ENCODE results near the gene BCL2L12. TPM values are rescaled to one million over a fixed set of nuclear protein-coding genes. Genes with fewer than 3 reads are reported as not detected.

BCL2L12 gene
- total and polyA plus RNA-seq, 2 experiments from 2014 or later = 41.3 to 59.4 TPM

DNA sequence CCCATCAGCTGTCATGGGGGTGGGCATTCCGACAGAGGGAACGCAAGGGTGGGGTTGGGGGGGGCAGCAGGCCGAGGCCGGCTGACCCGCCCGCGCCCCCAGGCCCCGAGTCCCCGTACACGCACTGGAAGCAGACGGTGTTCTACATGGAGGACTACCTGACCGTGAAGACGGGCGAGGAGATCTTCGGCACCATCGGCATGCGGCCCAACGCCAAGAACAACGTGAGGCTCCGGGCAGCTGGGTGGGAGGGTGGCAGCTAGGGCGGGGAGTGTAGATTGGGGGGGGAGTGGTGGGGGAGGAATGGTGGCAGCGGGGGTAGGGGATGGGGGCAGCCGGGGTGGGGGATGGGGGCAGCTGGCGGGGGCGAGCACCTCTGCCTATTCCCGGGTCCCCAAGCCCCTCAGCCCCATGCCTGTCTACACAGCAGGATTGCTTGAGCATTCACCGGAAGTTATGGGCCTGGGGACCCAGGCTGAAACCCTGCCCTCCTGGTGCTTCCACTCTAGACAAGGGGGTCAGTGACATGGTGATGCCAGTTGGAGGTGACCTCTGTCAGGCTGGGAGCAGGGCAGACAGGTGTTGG lies 20.9 kb downstream of the BCL2L12 start:
- H3K36me3 ChIP-seq = peaks cover 35% of the 10 kb centered on the region
- peaks cover 1% of the 10 kb centered on the region for H3K4me1 ChIP-seq (ENCODE audit: low read depth)
- TF ChIP-seq, protein P1, sequence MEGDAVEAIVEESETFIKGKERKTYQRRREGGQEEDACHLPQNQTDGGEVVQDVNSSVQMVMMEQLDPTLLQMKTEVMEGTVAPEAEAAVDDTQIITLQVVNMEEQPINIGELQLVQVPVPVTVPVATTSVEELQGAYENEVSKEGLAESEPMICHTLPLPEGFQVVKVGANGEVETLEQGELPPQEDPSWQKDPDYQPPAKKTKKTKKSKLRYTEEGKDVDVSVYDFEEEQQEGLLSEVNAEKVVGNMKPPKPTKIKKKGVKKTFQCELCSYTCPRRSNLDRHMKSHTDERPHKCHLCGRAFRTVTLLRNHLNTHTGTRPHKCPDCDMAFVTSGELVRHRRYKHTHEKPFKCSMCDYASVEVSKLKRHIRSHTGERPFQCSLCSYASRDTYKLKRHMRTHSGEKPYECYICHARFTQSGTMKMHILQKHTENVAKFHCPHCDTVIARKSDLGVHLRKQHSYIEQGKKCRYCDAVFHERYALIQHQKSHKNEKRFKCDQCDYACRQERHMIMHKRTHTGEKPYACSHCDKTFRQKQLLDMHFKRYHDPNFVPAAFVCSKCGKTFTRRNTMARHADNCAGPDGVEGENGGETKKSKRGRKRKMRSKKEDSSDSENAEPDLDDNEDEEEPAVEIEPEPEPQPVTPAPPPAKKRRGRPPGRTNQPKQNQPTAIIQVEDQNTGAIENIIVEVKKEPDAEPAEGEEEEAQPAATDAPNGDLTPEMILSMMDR (IDR thresholded peaks at IDR 0.05; ENCODE audit: low read depth, low read length) = no peak
- H3K27ac ChIP-seq = no peak overlapping the region
- no peak overlapping the region for H3K4me3 ChIP-seq
- no peaks in the 10 kb centered on the region for H3K27me3 ChIP-seq
- no peaks in the 10 kb centered on the region for H3K9me3 ChIP-seq (ENCODE audit: low read depth)
- no peak for DNase-seq (ENCODE audit: low read depth in 1 of 2, low spot score in 1 of 2)

DNA sequence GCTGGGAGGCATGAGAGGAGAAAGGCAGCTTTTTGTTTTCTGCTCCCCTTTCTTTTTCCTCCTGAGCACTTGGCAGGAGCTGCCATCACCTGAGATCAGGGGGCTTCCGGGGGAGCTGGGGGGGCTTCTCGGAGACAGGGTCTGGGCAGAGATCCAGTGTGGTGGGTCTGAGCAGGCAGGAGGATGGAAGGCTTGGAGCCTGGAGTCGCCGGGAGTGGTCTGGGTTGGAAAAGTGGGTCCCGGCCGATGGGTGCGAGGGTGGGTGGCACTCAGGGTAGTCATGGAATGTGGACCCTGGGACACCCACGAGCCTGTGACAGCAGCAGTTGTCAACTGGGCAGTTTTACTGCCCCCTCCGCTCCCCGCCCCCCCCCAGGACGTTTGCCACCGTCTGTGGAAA lies 21.4 kb downstream of the BCL2L12 start:
- no peak for DNase-seq (ENCODE audit: low read depth in 1 of 2, low spot score in 1 of 2)
- TF ChIP-seq, protein P1 (IDR thresholded peaks at IDR 0.05; ENCODE audit: low read depth, low read length) = no peak
- H3K27me3 ChIP-seq = no peaks in the 10 kb centered on the region
- peaks cover 31% of the 10 kb centered on the region for H3K36me3 ChIP-seq
- no peaks in the 10 kb centered on the region for H3K9me3 ChIP-seq (ENCODE audit: low read depth)
- H3K4me1 ChIP-seq (ENCODE audit: low read depth) = peaks cover 4% of the 10 kb centered on the region
- H3K27ac ChIP-seq = no peak overlapping the region
- no peak overlapping the region for H3K4me3 ChIP-seq

DNA sequence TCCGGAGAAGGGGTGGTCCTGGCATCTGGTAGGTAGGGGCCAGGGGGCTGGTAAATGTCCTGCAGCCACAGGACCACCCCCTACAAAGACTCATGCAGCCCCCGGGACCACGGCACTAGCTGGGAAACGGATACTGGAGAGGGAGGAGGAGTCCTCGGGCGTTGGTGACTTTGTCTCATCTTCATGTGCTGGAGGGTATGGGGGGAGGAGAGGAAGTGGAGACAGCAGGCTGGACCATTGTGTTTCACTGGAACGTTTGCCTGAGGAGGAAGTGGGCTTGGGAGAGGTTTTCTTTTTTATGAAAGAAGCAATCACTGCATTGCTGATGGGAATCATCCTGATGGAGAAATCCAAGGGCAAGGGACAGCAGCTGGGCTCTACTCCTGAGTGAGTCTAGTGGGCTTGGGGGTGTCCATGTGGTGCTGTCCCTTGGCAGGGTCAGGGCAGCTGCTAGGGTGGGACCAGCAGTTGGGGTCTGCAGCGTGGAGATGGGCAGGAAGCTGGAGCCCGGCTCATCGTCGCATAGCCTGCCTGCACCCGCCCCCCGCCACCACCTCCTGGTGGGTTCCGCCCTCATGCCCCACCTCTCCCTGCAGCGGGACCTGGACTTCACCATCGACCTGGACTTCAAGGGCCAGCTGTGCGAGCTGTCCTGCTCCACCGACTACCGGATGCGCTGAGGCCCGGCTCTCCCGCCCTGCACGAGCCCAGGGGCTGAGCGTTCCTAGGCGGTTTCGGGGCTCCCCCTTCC lies 22.0 kb downstream of the BCL2L12 start:
- no peaks in the 10 kb centered on the region for H3K27me3 ChIP-seq
- no peak overlapping the region for H3K4me3 ChIP-seq
- H3K36me3 ChIP-seq = peaks cover 28% of the 10 kb centered on the region
- no peak overlapping the region for H3K27ac ChIP-seq
- H3K9me3 ChIP-seq (ENCODE audit: low read depth) = no peaks in the 10 kb centered on the region
- H3K4me1 ChIP-seq (ENCODE audit: low read depth) = peaks cover 4% of the 10 kb centered on the region
- no peak for DNase-seq (ENCODE audit: low read depth in 1 of 2, low spot score in 1 of 2)
- TF ChIP-seq, protein P1 (IDR thresholded peaks at IDR 0.05; ENCODE audit: low read depth, low read length) = no peak

DNA sequence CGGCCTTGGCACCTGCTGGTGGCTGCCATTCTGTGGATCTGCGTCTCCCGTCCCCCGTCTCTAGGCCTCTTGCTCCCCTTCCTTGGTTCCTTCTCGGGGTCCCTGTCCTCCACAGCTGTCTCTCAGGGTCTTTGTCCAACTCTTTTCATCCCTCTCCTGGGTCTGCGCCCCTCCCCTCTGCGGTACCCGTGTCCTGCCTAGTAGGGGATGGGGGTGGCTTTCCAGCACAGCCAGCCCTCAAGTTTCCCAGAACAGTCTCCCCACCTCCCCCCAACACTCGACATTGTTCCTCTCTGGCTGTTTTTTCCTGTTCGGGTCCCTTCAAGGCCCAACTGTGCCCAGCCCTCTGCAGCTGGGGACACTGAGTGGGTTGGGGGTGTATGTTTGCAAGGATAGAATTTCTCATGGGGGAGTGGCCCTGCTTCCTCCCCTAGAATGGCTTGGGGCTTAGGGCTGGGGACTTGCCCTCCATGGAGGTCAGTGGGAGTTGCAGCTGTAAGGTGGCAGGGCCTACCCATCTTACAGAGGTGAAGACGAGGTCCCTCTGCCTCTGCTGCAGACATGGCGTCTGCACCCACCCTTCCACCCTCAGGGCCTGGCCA lies 22.9 kb downstream of the BCL2L12 start:
- DNase-seq (ENCODE audit: low read depth in 1 of 2, low spot score in 1 of 2) = no peak
- TF ChIP-seq, protein P1 (IDR thresholded peaks at IDR 0.05; ENCODE audit: low read depth, low read length) = no peak
- Histone ChIP-seq H3K27me3 (no peaks in the 10 kb centered on the region), H3K36me3 (peaks cover 23% of the 10 kb centered on the region), H3K9me3 (ENCODE audit: low read depth) (no peaks in the 10 kb centered on the region), H3K4me1 (ENCODE audit: low read depth) (peaks cover 4% of the 10 kb centered on the region), H3K4me3 (no peak overlapping the region), H3K27ac (peak overlapping the region; percentile 57)

DNA sequence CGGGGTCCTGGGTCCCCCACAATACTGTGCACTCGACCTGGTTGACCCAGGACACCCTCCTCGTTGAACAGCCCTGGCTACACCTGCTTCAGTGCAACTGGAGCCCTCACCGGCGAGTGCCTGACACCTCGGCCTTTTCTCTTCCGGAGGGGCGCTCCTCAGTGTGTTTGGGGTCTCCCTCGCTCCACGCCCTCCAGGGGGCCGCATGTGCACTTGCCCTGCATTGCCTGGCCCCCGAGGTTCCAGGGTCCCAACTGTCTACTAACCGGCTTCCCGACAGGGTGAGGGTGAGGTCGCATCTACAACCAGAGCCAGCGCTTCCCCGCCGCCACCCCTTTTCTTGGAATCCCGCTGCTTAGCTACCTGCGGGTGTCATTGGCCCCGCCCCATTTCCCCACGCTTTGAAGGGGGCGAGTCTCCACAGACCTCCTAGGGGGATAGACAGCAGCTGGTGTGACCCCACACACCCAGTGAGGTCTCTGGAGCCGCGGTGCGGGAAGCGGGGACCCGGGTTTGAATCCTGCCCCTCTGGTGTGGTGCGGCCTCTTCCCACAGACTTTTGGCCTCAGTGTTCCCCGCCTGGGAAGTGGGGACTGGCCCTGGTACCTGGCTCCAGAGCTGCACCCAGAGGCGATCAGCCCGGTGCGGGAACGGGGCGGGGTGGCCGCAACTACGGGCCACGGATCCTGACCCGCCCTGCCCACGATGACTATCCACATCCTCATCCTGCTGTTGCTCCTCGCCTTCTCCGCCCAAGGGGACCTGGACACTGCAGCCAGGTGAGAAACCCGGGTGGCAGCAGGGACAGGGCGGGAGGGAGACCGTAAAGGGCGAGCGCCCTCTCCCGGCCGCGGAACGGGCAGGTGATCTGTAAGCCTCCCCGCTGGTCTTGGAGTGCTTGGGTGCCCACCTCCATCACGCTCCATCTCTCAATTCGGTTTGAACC lies 23.7 kb downstream of the BCL2L12 start, which contains the start of gene ADM5:
ADM5 (plus strand) TSS at position 462 of the 946 bp plus-strand sequence; CDS start at position 706, 244 bp downstream.
- Histone ChIP-seq H3K4me1 (ENCODE audit: low read depth) (peaks cover 4% of the 10 kb centered on the region), H3K27ac (peak within 1 kb of the TSS; percentile 57), H3K4me3 (peak within 1 kb of the TSS; percentile 25)

More for the DNA sequence above, 23.7 kb downstream of the BCL2L12 start, which contains the start of gene ADM5:
- Histone ChIP-seq H3K27me3 (no peaks in the 10 kb centered on the region), H3K36me3 (peaks cover 15% of the 10 kb centered on the region), H3K9me3 (ENCODE audit: low read depth) (no peaks in the 10 kb centered on the region)
- TF ChIP-seq, protein P1 (IDR thresholded peaks at IDR 0.05; ENCODE audit: low read depth, low read length) = peak; percentile 71
- peak; percentile 20 to 34 for DNase-seq (ENCODE audit: low read depth in 1 of 2, low spot score in 1 of 2)
